ENCODE measurements around the gene RNF43.

DNA sequence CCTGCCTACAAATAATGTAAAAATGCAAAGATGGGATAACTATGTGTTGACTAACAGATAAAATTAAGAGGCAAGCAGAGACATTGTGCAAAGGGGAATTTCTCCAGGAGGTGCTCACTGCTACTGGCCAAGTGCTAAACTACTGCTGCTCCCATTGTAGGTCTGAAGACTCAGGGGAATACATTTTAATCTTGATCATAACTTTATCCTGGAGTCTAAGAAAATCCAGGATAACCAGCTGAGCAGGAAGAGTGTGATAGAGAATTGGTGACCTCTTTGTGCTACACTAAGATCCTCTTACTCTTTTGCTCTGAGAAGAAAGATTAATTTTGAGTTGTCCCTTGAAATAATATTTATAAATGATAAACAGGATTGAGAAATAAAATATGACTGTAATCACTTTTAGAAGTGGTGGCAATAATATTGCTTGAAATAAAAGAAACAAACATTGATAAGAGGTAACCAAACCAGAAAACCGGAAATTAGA lies 5.9 kb downstream of the RNF43 start:
- TF ChIP-seq, protein P1, sequence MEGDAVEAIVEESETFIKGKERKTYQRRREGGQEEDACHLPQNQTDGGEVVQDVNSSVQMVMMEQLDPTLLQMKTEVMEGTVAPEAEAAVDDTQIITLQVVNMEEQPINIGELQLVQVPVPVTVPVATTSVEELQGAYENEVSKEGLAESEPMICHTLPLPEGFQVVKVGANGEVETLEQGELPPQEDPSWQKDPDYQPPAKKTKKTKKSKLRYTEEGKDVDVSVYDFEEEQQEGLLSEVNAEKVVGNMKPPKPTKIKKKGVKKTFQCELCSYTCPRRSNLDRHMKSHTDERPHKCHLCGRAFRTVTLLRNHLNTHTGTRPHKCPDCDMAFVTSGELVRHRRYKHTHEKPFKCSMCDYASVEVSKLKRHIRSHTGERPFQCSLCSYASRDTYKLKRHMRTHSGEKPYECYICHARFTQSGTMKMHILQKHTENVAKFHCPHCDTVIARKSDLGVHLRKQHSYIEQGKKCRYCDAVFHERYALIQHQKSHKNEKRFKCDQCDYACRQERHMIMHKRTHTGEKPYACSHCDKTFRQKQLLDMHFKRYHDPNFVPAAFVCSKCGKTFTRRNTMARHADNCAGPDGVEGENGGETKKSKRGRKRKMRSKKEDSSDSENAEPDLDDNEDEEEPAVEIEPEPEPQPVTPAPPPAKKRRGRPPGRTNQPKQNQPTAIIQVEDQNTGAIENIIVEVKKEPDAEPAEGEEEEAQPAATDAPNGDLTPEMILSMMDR (IDR thresholded peaks at IDR 0.05): no peak
- TF ChIP-seq POLR2A (IDR thresholded peaks at IDR 0.05): no peak
